SW480 (cell line): ENCODE data around the gene SNAP91.
"Not testable (repeated sequence)": the region's sequence is repeated elsewhere in the genome, so short reads cannot be mapped to it uniquely, and the experiment has no call there.

ENCODE experiments used
- DNase-seq: peaks from one replicate; pipeline ENCODE4 v3.0.0-alpha.2; 2016; ENCODE audit warnings: low spot score

SNAP91 gene

GRCh38 chr6:83708970-83709747 lies at the start of gene SNAP91:
Gene SNAP91 (minus strand): TSS chr6:83709101. CDS start chr6:83707927, 1,174 bp downstream.
- no peak for DNase-seq

- DNase-seq = no peak
These were observed 49.6 kb upstream of the SNAP91 start for GRCh38 chr6:83758533-83758932.

GRCh38 chr6:83757021-83757420 lies 48.1 kb upstream of the SNAP91 start:
- DNase-seq = no peak

GRCh38 chr6:83756565-83756964 lies 47.7 kb upstream of the SNAP91 start:
- no peak for DNase-seq

- DNase-seq = not testable (repeated sequence)
These were observed 43.5 kb upstream of the SNAP91 start for GRCh38 chr6:83752375-83752774.

- DNase-seq = no peak
These were observed 32.2 kb upstream of the SNAP91 start for GRCh38 chr6:83741089-83741488.

GRCh38 chr6:83735461-83735860 lies 26.6 kb upstream of the SNAP91 start:
- DNase-seq = no peak

- DNase-seq = no peak
These were observed 21.0 kb upstream of the SNAP91 start for GRCh38 chr6:83729871-83730270.

GRCh38 chr6:83722876-83723275 lies 14.0 kb upstream of the SNAP91 start:
- no peak for DNase-seq

GRCh38 chr6:83717809-83718208 lies 8.9 kb upstream of the SNAP91 start:
- DNase-seq = no peak

GRCh38 chr6:83711958-83712357 lies 3.1 kb upstream of the SNAP91 start:
- DNase-seq = no peak

- no peak for DNase-seq
These were observed 798 bp upstream of the SNAP91 start for GRCh38 chr6:83709748-83710050.

- no peak for DNase-seq
These were observed 343 bp downstream of the SNAP91 start for GRCh38 chr6:83708546-83708969.

- DNase-seq = no peak
These were observed 914 bp downstream of the SNAP91 start for GRCh38 chr6:83707829-83708545.

GRCh38 chr6:83702749-83703148 lies 6.2 kb downstream of the SNAP91 start:
- DNase-seq = no peak

GRCh38 chr6:83702077-83702476 lies 6.8 kb downstream of the SNAP91 start:
- no peak for DNase-seq

GRCh38 chr6:83696674-83697073 lies 12.2 kb downstream of the SNAP91 start:
- no peak for DNase-seq

- DNase-seq = no peak
These were observed 23.4 kb downstream of the SNAP91 start for GRCh38 chr6:83685481-83685880.

- no peak for DNase-seq
These were observed 31.1 kb downstream of the SNAP91 start for GRCh38 chr6:83677791-83678190.

GRCh38 chr6:83637953-83638352 lies 70.9 kb downstream of the SNAP91 start:
- DNase-seq = no peak

GRCh38 chr6:83636800-83637199 lies 72.1 kb downstream of the SNAP91 start:
- no peak for DNase-seq

GRCh38 chr6:83633609-83634008 lies 75.3 kb downstream of the SNAP91 start:
- no peak for DNase-seq

- no peak for DNase-seq
These were observed 75.8 kb downstream of the SNAP91 start for GRCh38 chr6:83633149-83633548.

GRCh38 chr6:83629908-83630307 lies 79.0 kb downstream of the SNAP91 start:
- DNase-seq = not testable (repeated sequence)
